GM12878 (cell line): ENCODE data around the gene NCL. TPM values are rescaled to one million over a fixed set of nuclear protein-coding genes. Genes with fewer than 3 reads are reported as not detected.

Experiments used
- BMI1 ChIP-seq: fragments of 450-650 bp; IDR thresholded peaks from 2 replicates; pipeline ENCODE4 v1.6.1; 2016; ENCODE audit warnings: mild to moderate bottlenecking, moderate library complexity, borderline replicate concordance
- CBX5 ChIP-seq: sonication (generic); IDR thresholded peaks from 2 replicates; pipeline ENCODE4 v1.6.1; 2016; ENCODE audit warnings: low read depth, moderate library complexity, mild to moderate bottlenecking, inconsistent platforms
- CHD1 ChIP-seq: IDR thresholded peaks from 2 replicates; pipeline ENCODE4 v1.6.1; 2012; ENCODE audit warnings: low read depth, low read length, improper control_type of control experiment
- HSF1 ChIP-seq: fragments of 150-350 bp; IDR thresholded peaks from 2 replicates; pipeline ENCODE4 v1.6.1; 2014; ENCODE audit warnings: mild to moderate bottlenecking, low read depth, low read length
- IKZF2 ChIP-seq, 2 experiments: fragments of 450-650 bp; IDR thresholded peaks; 2 replicates each; pipeline ENCODE4 v1.6.1; 2017; ENCODE audit warnings: mild to moderate bottlenecking in 2 of 2, moderate library complexity in 2 of 2
- JUND ChIP-seq: IDR thresholded peaks from 2 replicates; pipeline ENCODE4 v1.6.1; 2012; ENCODE audit warnings: low read depth, mild to moderate bottlenecking, low read length, improper control_type of control experiment, moderate library complexity
- MAX ChIP-seq: IDR thresholded peaks from 2 replicates; pipeline ENCODE4 v1.6.1; 2012; ENCODE audit warnings: low read depth, low read length, improper control_type of control experiment
- NKRF ChIP-seq: fragments of 450-650 bp; conservative IDR thresholded peaks from 2 replicates; pipeline ENCODE4 v1.6.1; 2017; ENCODE audit warnings: mild to moderate bottlenecking, moderate library complexity
- POLR2AphosphoS2 ChIP-seq: IDR thresholded peaks from 2 replicates; pipeline ENCODE4 v1.6.1; 2011; ENCODE audit warnings: low read depth, mild to moderate bottlenecking, low read length, improper control_type of control experiment, moderate library complexity
- RB1 ChIP-seq: fragments of 450-650 bp; formaldehyde crosslinking; IDR thresholded peaks from 2 replicates; pipeline ENCODE4 v1.6.1; 2017; ENCODE audit warnings: mild to moderate bottlenecking, borderline replicate concordance
- RCOR1 ChIP-seq: conservative IDR thresholded peaks from 2 replicates; pipeline ENCODE4 v1.6.1; 2012; ENCODE audit warnings: low read depth, low read length, improper control_type of control experiment
- RELA ChIP-seq: fragments of 450-650 bp; IDR thresholded peaks from 2 replicates; pipeline ENCODE4 v1.8.0; 2014; ENCODE audit warnings: borderline replicate concordance; ENCODE audit not compliant: partially characterized antibody
- RFX5 ChIP-seq: IDR thresholded peaks from 2 replicates; pipeline ENCODE4 v1.6.1; 2011; ENCODE audit warnings: low read depth, low read length, improper control_type of control experiment
- RUNX3 ChIP-seq: IDR thresholded peaks from 2 replicates; pipeline ENCODE4 v1.6.1; 2012; ENCODE audit warnings: low read length, inconsistent platforms
- SIN3A ChIP-seq: IDR thresholded peaks from 2 replicates; pipeline ENCODE4 v1.6.1; 2012; ENCODE audit warnings: low read depth, low read length, improper control_type of control experiment
- SIX5 ChIP-seq: IDR thresholded peaks from 2 replicates; pipeline ENCODE4 v1.6.1; 2011; ENCODE audit warnings: mild to moderate bottlenecking, low read depth, low read length, moderate library complexity; ENCODE audit not compliant: severe bottlenecking
- SRF ChIP-seq, 2 experiments: IDR thresholded peaks; 2 replicates each; pipeline ENCODE4 v1.6.1; 2011; ENCODE audit warnings: low read depth in 2 of 2, low read length in 2 of 2, mild to moderate bottlenecking in 1 of 2, moderate library complexity in 1 of 2
- polyA plus RNA-seq, 11 experiments: library from polyadenylated mRNA; depleted of rRNA in 4 of 11; unstranded in 6 of 11; stranded (reverse) in 5 of 11; fragments of >200 nt; fragmentation: Nextera tagmentation in 4 of 11; fragmentation: Illumina TruSeq in 1 of 11; extraction: Ambion mirVana in 4 of 11; extraction: Trizol in 1 of 11; gene quantifications; 1 replicate in 1 of 11; 2 replicates in 10 of 11; pipeline versions ENCODE4 v1.2.1 to v1.2.3, GENCODE V29; 2011 to 2016; ENCODE audit warnings: inconsistent platforms in 2 of 11, missing spikeins in 2 of 11, low read depth in 1 of 11
- total RNA-seq, 4 experiments: library from RNA; depleted of rRNA in 3 of 4; stranded (reverse); fragments of >200 nt in 3 of 4; fragmentation: Illumina TruSeq in 1 of 4; extraction: Trizol in 1 of 4; gene quantifications; 2 replicates each; pipeline versions ENCODE4 v1.2.1 to v1.2.3, GENCODE V29; 2013 to 2021
- TF ChIP-seq, protein P1 (sequence below): fragments of 450-650 bp; IDR thresholded peaks from 2 replicates; pipeline ENCODE4 v1.6.1; 2017; ENCODE audit warnings: mild to moderate bottlenecking, moderate library complexity

NCL gene
- total and polyA plus RNA-seq, 10 of the 15 experiments (the other 5 are each of a cell fraction or from before 2014, with no cell fraction given) = 123 to 1,207 (median 529) TPM

GRCh38 chr2:231463698-231464575 lies at the start of gene NCL (continued):
- TF ChIP-seq NKRF = peak; percentile 98
- TF ChIP-seq MAX = peak; percentile 99
- TF ChIP-seq, protein P1, sequence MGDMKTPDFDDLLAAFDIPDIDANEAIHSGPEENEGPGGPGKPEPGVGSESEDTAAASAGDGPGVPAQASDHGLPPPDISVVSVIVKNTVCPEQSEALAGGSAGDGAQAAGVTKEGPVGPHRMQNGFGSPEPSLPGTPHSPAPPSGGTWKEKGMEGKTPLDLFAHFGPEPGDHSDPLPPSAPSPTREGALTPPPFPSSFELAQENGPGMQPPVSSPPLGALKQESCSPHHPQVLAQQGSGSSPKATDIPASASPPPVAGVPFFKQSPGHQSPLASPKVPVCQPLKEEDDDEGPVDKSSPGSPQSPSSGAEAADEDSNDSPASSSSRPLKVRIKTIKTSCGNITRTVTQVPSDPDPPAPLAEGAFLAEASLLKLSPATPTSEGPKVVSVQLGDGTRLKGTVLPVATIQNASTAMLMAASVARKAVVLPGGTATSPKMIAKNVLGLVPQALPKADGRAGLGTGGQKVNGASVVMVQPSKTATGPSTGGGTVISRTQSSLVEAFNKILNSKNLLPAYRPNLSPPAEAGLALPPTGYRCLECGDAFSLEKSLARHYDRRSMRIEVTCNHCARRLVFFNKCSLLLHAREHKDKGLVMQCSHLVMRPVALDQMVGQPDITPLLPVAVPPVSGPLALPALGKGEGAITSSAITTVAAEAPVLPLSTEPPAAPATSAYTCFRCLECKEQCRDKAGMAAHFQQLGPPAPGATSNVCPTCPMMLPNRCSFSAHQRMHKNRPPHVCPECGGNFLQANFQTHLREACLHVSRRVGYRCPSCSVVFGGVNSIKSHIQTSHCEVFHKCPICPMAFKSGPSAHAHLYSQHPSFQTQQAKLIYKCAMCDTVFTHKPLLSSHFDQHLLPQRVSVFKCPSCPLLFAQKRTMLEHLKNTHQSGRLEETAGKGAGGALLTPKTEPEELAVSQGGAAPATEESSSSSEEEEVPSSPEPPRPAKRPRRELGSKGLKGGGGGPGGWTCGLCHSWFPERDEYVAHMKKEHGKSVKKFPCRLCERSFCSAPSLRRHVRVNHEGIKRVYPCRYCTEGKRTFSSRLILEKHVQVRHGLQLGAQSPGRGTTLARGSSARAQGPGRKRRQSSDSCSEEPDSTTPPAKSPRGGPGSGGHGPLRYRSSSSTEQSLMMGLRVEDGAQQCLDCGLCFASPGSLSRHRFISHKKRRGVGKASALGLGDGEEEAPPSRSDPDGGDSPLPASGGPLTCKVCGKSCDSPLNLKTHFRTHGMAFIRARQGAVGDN = peak; percentile 72
- TF ChIP-seq POLR2AphosphoS2 = peak; percentile 99
- no peak for TF ChIP-seq CBX5
- TF ChIP-seq SRF (IDR thresholded peaks at IDR 0.05; ENCODE audit: low read depth in 2 of 2, low read length in 2 of 2) = peak; percentile 39 to 44; a peak in 2 of 4 replicates
- no peak for TF ChIP-seq BMI1
- TF ChIP-seq RB1 = peak; percentile 90; the same call in 1 of the 2 replicates
- 0 out of 2 replicates have a peak, but pooled peaks have one; percentile 7 for TF ChIP-seq HSF1
- TF ChIP-seq JUND = no peak
- TF ChIP-seq CHD1 = peak; percentile 70; the same call in 1 of the 2 replicates
- TF ChIP-seq SIN3A = peak; percentile 90; the same call in 1 of the 2 replicates
- TF ChIP-seq RCOR1 = 0 out of 2 replicates have a peak, but pooled peaks have one; percentile 21
- peak; percentile 5; the same call in 1 of the 2 replicates for TF ChIP-seq RUNX3
- TF ChIP-seq IKZF2 (IDR thresholded peaks at IDR 0.05) = peak in 1 of 2 experiments; percentile 20; a peak in 1 of 4 replicates
- peak; percentile 58 for TF ChIP-seq RELA
- TF ChIP-seq SIX5 = no peak
- TF ChIP-seq RFX5 = peak; percentile 67; the same call in 1 of the 2 replicates
